Measurements from ENCODE around the gene LMF1.

LMF1 gene

GRCh38 chr16:1014771-1015495 is 44.1 kb upstream of the LMF1 start:
- H3K4me3 ChIP-seq (ENCODE audit: low read depth, low read length), result no peak overlapping the region
- no peak overlapping the region for H3K4me2 ChIP-seq (ENCODE audit: low read length)
- H3K4me1 ChIP-seq, result no peaks in the 10 kb centered on the region
- H3K27me3 ChIP-seq (ENCODE audit: control insufficient read depth, insufficient read depth, low read length), result no peaks in the 10 kb centered on the region
- no peaks in the 10 kb centered on the region for H3K9me3 ChIP-seq (ENCODE audit: control insufficient read depth, low read length)
- no peak overlapping the region for H3K27ac ChIP-seq
- no peaks in the 10 kb centered on the region for H3K36me3 ChIP-seq (ENCODE audit: control insufficient read depth, insufficient read depth, low read length)
- H2AFZ ChIP-seq, result no peak overlapping the region
- no peak for TF ChIP-seq CTCF (IDR thresholded peaks at IDR 0.05)
- no peak overlapping the region for H3K9ac ChIP-seq
- H3K79me2 ChIP-seq, result no peaks in the 10 kb centered on the region

GRCh38 chr16:1014221-1014620 is 43.4 kb upstream of the LMF1 start:
- Histone ChIP-seq H3K9ac (no peak overlapping the region), H3K27ac (no peak overlapping the region)

GRCh38 chr16:1013593-1013900 is 42.8 kb upstream of the LMF1 start:
- no peak for TF ChIP-seq CTCF (IDR thresholded peaks at IDR 0.05)
- H3K27ac ChIP-seq, result no peak overlapping the region
- H3K36me3 ChIP-seq (ENCODE audit: control insufficient read depth, insufficient read depth, low read length), result no peaks in the 10 kb centered on the region
- H3K27me3 ChIP-seq (ENCODE audit: control insufficient read depth, insufficient read depth, low read length), result no peaks in the 10 kb centered on the region
- no peaks in the 10 kb centered on the region for H3K9me3 ChIP-seq (ENCODE audit: control insufficient read depth, low read length)
- no peak overlapping the region for H3K9ac ChIP-seq
- no peaks in the 10 kb centered on the region for H3K79me2 ChIP-seq
- H3K4me3 ChIP-seq (ENCODE audit: low read depth, low read length), result no peak overlapping the region
- no peak overlapping the region for H3K4me2 ChIP-seq (ENCODE audit: low read length)
- no peak overlapping the region for H2AFZ ChIP-seq
- H3K4me1 ChIP-seq, result no peaks in the 10 kb centered on the region

More at GRCh38 chr16:1014221-1014620, 43.4 kb upstream of the LMF1 start:
- no peaks in the 10 kb centered on the region for H3K79me2 ChIP-seq
- H3K27me3 ChIP-seq (ENCODE audit: control insufficient read depth, insufficient read depth, low read length), result no peaks in the 10 kb centered on the region
- no peaks in the 10 kb centered on the region for H3K4me1 ChIP-seq
- H2AFZ ChIP-seq, result no peak overlapping the region
- no peaks in the 10 kb centered on the region for H3K36me3 ChIP-seq (ENCODE audit: control insufficient read depth, insufficient read depth, low read length)
- H3K4me3 ChIP-seq (ENCODE audit: low read depth, low read length), result no peak overlapping the region
- no peaks in the 10 kb centered on the region for H3K9me3 ChIP-seq (ENCODE audit: control insufficient read depth, low read length)
- no peak overlapping the region for H3K4me2 ChIP-seq (ENCODE audit: low read length)
- TF ChIP-seq CTCF (IDR thresholded peaks at IDR 0.05), result no peak

- Histone ChIP-seq H3K4me1 (no peaks in the 10 kb centered on the region), H2AFZ (no peak overlapping the region), H3K4me3 (ENCODE audit: low read depth, low read length) (no peak overlapping the region), H3K9ac (no peak overlapping the region), H3K4me2 (ENCODE audit: low read length) (no peak overlapping the region), H3K27me3 (ENCODE audit: control insufficient read depth, insufficient read depth, low read length) (no peaks in the 10 kb centered on the region), H3K27ac (no peak overlapping the region), H3K79me2 (no peaks in the 10 kb centered on the region), H3K9me3 (ENCODE audit: control insufficient read depth, low read length) (no peaks in the 10 kb centered on the region), H3K36me3 (ENCODE audit: control insufficient read depth, insufficient read depth, low read length) (no peaks in the 10 kb centered on the region)
- TF ChIP-seq CTCF (IDR thresholded peaks at IDR 0.05), result no peak
Observed at GRCh38 chr16:1012722-1013592, 42.2 kb upstream of the LMF1 start.

Data from parathyroid adenoma (tissue), 2 donors.